SK-N-SH (cell line): Measurements from ENCODE around the gene SPINK5. TPM values are rescaled to one million over a fixed set of nuclear protein-coding genes. Genes with fewer than 3 reads are reported as not detected.

Experiments
- CTCF ChIA-PET: fragments of 300-600, 350-600 bp; formaldehyde crosslinking; extraction: SDS; loops from one replicate; lab custom pipeline; 2021; lab: Yijun Ruan, JAX
- POLR2A ChIA-PET: fragments of 350-600 bp; sonication (Branson Sonifier 250); formaldehyde crosslinking; extraction: SDS; loops from one replicate; lab custom pipeline; 2020; ENCODE audit warnings: antibody characterized with exemption, inconsistent platforms; lab: Yijun Ruan, JAX
- DNase-seq: peaks from one replicate; pipeline ENCODE4 v3.0.0; 2012
- H2AFZ ChIP-seq: fragments of 200-600 bp; sonication (generic); 2 replicates; pipeline ENCODE4 v1.8.1; 2016; ENCODE audit warnings: antibody characterized with exemption, mild to moderate bottlenecking, low read depth
- H3F3A ChIP-seq: fragments of 200-600 bp; sonication (generic); replicated peaks from 2 replicates; pipeline ENCODE3; 2016; ENCODE audit warnings: antibody characterized with exemption, mild to moderate bottlenecking; ENCODE audit not compliant: insufficient read depth
- H3K27ac ChIP-seq, 2 experiments: fragments of 200-500 bp in 1 of 2; fragments of 200-600 bp in 1 of 2; sonication (Bioruptor generic) in 1 of 2; sonication (generic), shearing (Covaris generic) in 1 of 2; 2 replicates each; pipeline versions ENCODE4 v1.5.1 to v1.6.1; 2014 to 2016; ENCODE audit warnings: low read depth in 2 of 2, inconsistent platforms in 1 of 2, low read length in 1 of 2, mild to moderate bottlenecking in 1 of 2, mixed read lengths in 1 of 2
- H3K27me3 ChIP-seq: fragments of 200-600 bp; sonication (generic), shearing (Covaris generic); 2 replicates; pipeline ENCODE4 v1.6.1; 2016; ENCODE audit warnings: mixed run types; ENCODE audit not compliant: insufficient read depth
- H3K36me3 ChIP-seq, 2 experiments: fragments of 200-500 bp in 1 of 2; fragments of 200-600 bp in 1 of 2; sonication (Bioruptor generic) in 1 of 2; sonication (generic) in 1 of 2; replicated peaks in 1 of 2; 2 replicates each; pipeline versions ENCODE3 to v1.5.1; 2014 to 2016; ENCODE audit warnings: low read length in 1 of 2, mild to moderate bottlenecking in 1 of 2; ENCODE audit not compliant: insufficient read depth in 2 of 2, control insufficient read depth in 1 of 2
- H3K4me1 ChIP-seq, 2 experiments: fragments of 200-500 bp in 1 of 2; fragments of 200-600 bp in 1 of 2; sonication (Bioruptor generic) in 1 of 2; sonication (generic), shearing (Covaris generic) in 1 of 2; 2 replicates each; pipeline versions ENCODE4 v1.5.1 to v1.6.1; 2014 to 2016; ENCODE audit warnings: low read depth in 1 of 2, low read length in 1 of 2, mixed run types in 1 of 2; ENCODE audit not compliant: insufficient read depth in 2 of 2, control insufficient read depth in 1 of 2
- H3K4me2 ChIP-seq: fragments of 200-600 bp; sonication (generic), shearing (Covaris generic); 2 replicates; pipeline ENCODE4 v1.6.1; 2017; ENCODE audit warnings: mixed run types
- H3K4me3 ChIP-seq, 2 experiments: fragments of 200-500 bp in 1 of 2; fragments of 200-600 bp in 1 of 2; sonication (Bioruptor generic) in 1 of 2; sonication (generic), shearing (Covaris generic) in 1 of 2; 2 replicates each; pipeline versions ENCODE4 v1.5.1 to v1.8.1; 2014 to 2016; ENCODE audit warnings: low read depth in 2 of 2, inconsistent platforms in 1 of 2, low read length in 1 of 2, mild to moderate bottlenecking in 1 of 2, mixed read lengths in 1 of 2, moderate library complexity in 1 of 2
- H3K79me2 ChIP-seq: fragments of 200-600 bp; sonication (generic); 2 replicates; pipeline ENCODE4 v1.8.1; 2017; ENCODE audit warnings: mild to moderate bottlenecking; ENCODE audit not compliant: insufficient read depth
- H3K9ac ChIP-seq: fragments of 200-600 bp; sonication (generic); 2 replicates; pipeline ENCODE4 v1.6.1; 2017; ENCODE audit warnings: mixed run types
- H3K9me2 ChIP-seq: fragments of 200-600 bp; sonication (generic); 2 replicates; pipeline ENCODE4 v1.6.1; 2017; ENCODE audit warnings: mixed run types
- H3K9me3 ChIP-seq: fragments of 200-600 bp; sonication (generic); 2 replicates; pipeline ENCODE4 v1.6.1; 2017; ENCODE audit warnings: mixed run types, mild to moderate bottlenecking, moderate library complexity
- H4K20me1 ChIP-seq: fragments of 200-600 bp; sonication (generic); 2 replicates; pipeline ENCODE4 v1.6.1; 2017; ENCODE audit warnings: mild to moderate bottlenecking, mixed run types; ENCODE audit not compliant: insufficient read depth
- ELF1 ChIP-seq: IDR thresholded peaks from 2 replicates; pipeline ENCODE4 v1.4.0; 2012
- EZH2phosphoT487 ChIP-seq: fragments of 200-600 bp; sonication (generic); IDR thresholded peaks from 2 replicates; pipeline ENCODE4 v1.6.1; 2017; ENCODE audit warnings: low read depth, mixed run types, mild to moderate bottlenecking, antibody characterized with exemption, moderate library complexity, borderline replicate concordance
- FOXJ3 ChIP-seq: sonication (generic); formaldehyde crosslinking; IDR thresholded peaks from 2 replicates; pipeline ENCODE4 v1.5.1; 2020; ENCODE audit warnings: mild to moderate bottlenecking, missing genetic modification reagents
- GABPA ChIP-seq: IDR thresholded peaks from 2 replicates; pipeline ENCODE4 v1.4.0; 2012; ENCODE audit warnings: low read depth, mild to moderate bottlenecking
- IRF3 ChIP-seq: fragments of 150-350 bp; IDR thresholded peaks from 2 replicates; pipeline ENCODE4 v1.6.1; 2016; ENCODE audit warnings: mild to moderate bottlenecking, low read depth, low read length
- MEF2A ChIP-seq: IDR thresholded peaks from 2 replicates; pipeline ENCODE4 v1.4.0; 2012; ENCODE audit warnings: low read depth, borderline replicate concordance
- MXI1 ChIP-seq: IDR thresholded peaks from 2 replicates; pipeline ENCODE4 v1.6.1; 2012; ENCODE audit warnings: mild to moderate bottlenecking, low read depth, low read length, improper control_type of control experiment
- NRF1 ChIP-seq: IDR thresholded peaks from 2 replicates; pipeline ENCODE4 v1.6.1; 2012; ENCODE audit warnings: low read depth, mild to moderate bottlenecking, low read length
- PBX3 ChIP-seq: IDR thresholded peaks from 2 replicates; pipeline ENCODE4; 2012
- POLR2AphosphoS5 ChIP-seq: IDR thresholded peaks from 2 replicates; pipeline ENCODE4 v1.6.1; 2012; ENCODE audit warnings: low read depth, low read length
- RCOR1 ChIP-seq: fragments of 150-350 bp; IDR thresholded peaks from 2 replicates; pipeline ENCODE4 v1.6.1; 2017; ENCODE audit warnings: antibody characterized with exemption, low read length
- RFX5 ChIP-seq: IDR thresholded peaks from 2 replicates; pipeline ENCODE4 v1.6.1; 2012; ENCODE audit warnings: mild to moderate bottlenecking, improper control_type of control experiment, low read length
- RXRA ChIP-seq: IDR thresholded peaks from 2 replicates; pipeline ENCODE4 v1.4.0; 2012; ENCODE audit warnings: low read depth, mild to moderate bottlenecking, borderline replicate concordance
- SIN3A ChIP-seq: IDR thresholded peaks from 2 replicates; pipeline ENCODE4 v1.6.1; 2012; ENCODE audit warnings: low read depth, mild to moderate bottlenecking, low read length, moderate library complexity, borderline replicate concordance
- SMC3 ChIP-seq: IDR thresholded peaks from 2 replicates; pipeline ENCODE4 v1.6.1; 2012; ENCODE audit warnings: low read depth, low read length, improper control_type of control experiment
- TCF12 ChIP-seq: IDR thresholded peaks from 2 replicates; pipeline ENCODE4 v1.4.0; 2012
- TEAD4 ChIP-seq: IDR thresholded peaks from 2 replicates; pipeline ENCODE4 v1.4.0; 2012; ENCODE audit warnings: mild to moderate bottlenecking, borderline replicate concordance; ENCODE audit not compliant: insufficient read depth
- YY1 ChIP-seq: IDR thresholded peaks from 2 replicates; pipeline ENCODE4 v1.4.0; 2012; ENCODE audit warnings: low read depth, mild to moderate bottlenecking
- WGBS: methylation state at CpG from one replicate; pipeline ENCODE4 v1.1.6; 2017; ENCODE audit warnings: low lambda C conversion rate; 5-methylcytosine and 5-hydroxymethylcytosine counted together
- polyA plus RNA-seq, 3 experiments: library from polyadenylated mRNA; depleted of rRNA; stranded (reverse); fragments of >200 nt; gene quantifications; 2 replicates each; pipeline ENCODE4 v1.2.3, GENCODE V29; 2012

The SPINK5 gene
- polyA plus RNA-seq, 1 of the 3 experiments (the other 2 are of a cell fraction) = not detected

- WGBS = 13% methylated on average over 2 of the region's 2 CpGs
- CTCF ChIA-PET = interaction anchor here (1.0 to 1.8 kb wide), 2 partner anchors 559 to 561 kb away, joined by 4 to 6 read pairs; no protein-coding TSS in a partner anchor
- Histone ChIP-seq H3F3A (no peaks in the 10 kb centered on the region), H3K9me2 (no peaks in the 10 kb centered on the region), H3K79me2 (no peaks in the 10 kb centered on the region), H3K4me2 (no peak overlapping the region), H3K9me3 (no peaks in the 10 kb centered on the region), H3K27ac (no peak overlapping the region), H3K27me3 (no peaks in the 10 kb centered on the region), H3K9ac (no peak overlapping the region), H3K36me3 (no peaks in the 10 kb centered on the region), H3K4me1 (no peaks in the 10 kb centered on the region), H4K20me1 (no peaks in the 10 kb centered on the region), H2AFZ (no peak overlapping the region), H3K4me3 (no peak overlapping the region)
- DNase-seq = no peak
- POLR2A ChIA-PET = no interaction called here
- TF ChIP-seq SIN3A (no peak), GABPA (no peak), SMC3 (no peak), FOXJ3 (CRISPR knock-in tag) (no peak), TEAD4 (no peak), RFX5 (no peak), MXI1 (no peak)
These were observed 108.6 kb downstream of the SPINK5 start for GRCh38 chr5:148172377-148172776.

- no peaks in the 10 kb centered on the region for H3K79me2 ChIP-seq
- no peak overlapping the region for H3K27ac ChIP-seq
- no peak overlapping the region for H3K9ac ChIP-seq
- H2AFZ ChIP-seq = no peak overlapping the region
- H3K27me3 ChIP-seq = no peaks in the 10 kb centered on the region
- POLR2A ChIA-PET = no interaction called here
- no peaks in the 10 kb centered on the region for H3K36me3 ChIP-seq
- H3F3A ChIP-seq = no peaks in the 10 kb centered on the region
- no peaks in the 10 kb centered on the region for H3K4me1 ChIP-seq
- H3K9me3 ChIP-seq = no peaks in the 10 kb centered on the region
- CTCF ChIA-PET = interaction anchor here (1.0 to 3.3 kb wide), 4 partner anchors 199 to 939 kb away, joined by 3 to 28 read pairs (median 6); no protein-coding TSS in a partner anchor
- no peak overlapping the region for H3K4me2 ChIP-seq
- H4K20me1 ChIP-seq = no peaks in the 10 kb centered on the region
- TF ChIP-seq MEF2A = no peak
- TF ChIP-seq, all 33 proteins: peak for 0
- WGBS = 15% methylated on average over 2 of the region's 2 CpGs
- no peaks in the 10 kb centered on the region for H3K9me2 ChIP-seq
- H3K4me3 ChIP-seq = no peak overlapping the region
- DNase-seq = no peak
These were observed 112.7 kb downstream of the SPINK5 start for GRCh38 chr5:148176480-148176879.

- POLR2A ChIA-PET = no interaction called here
- no peak for TF ChIP-seq SMC3
- no peak for TF ChIP-seq RXRA
- TF ChIP-seq YY1 = no peak
- TF ChIP-seq ELF1 = no peak
- TF ChIP-seq IRF3 = no peak
- no peak for TF ChIP-seq TCF12
- no peak for TF ChIP-seq EZH2phosphoT487
- TF ChIP-seq PBX3 = no peak
- TF ChIP-seq NRF1 = no peak
- no peak for TF ChIP-seq RCOR1
- no peak for TF ChIP-seq POLR2AphosphoS5
These were observed 113.4 kb downstream of the SPINK5 start for GRCh38 chr5:148177207-148177606.

More at GRCh38 chr5:148177207-148177606, 113.4 kb downstream of the SPINK5 start:
- CTCF ChIA-PET = interaction anchor here (2.0 to 3.3 kb wide), 2 partner anchors 198 to 553 kb away, joined by 6 to 28 read pairs; no protein-coding TSS in a partner anchor
- Histone ChIP-seq H3K36me3 (no peaks in the 10 kb centered on the region), H3K4me1 (no peaks in the 10 kb centered on the region), H3K4me2 (no peak overlapping the region), H3K9me2 (no peaks in the 10 kb centered on the region), H3K9ac (no peak overlapping the region), H2AFZ (no peak overlapping the region), H3K4me3 (no peak overlapping the region), H3K27me3 (no peaks in the 10 kb centered on the region), H4K20me1 (no peaks in the 10 kb centered on the region), H3K79me2 (no peaks in the 10 kb centered on the region), H3K27ac (no peak overlapping the region), H3F3A (no peaks in the 10 kb centered on the region), H3K9me3 (no peaks in the 10 kb centered on the region)
- 84% methylated on average over 1 of the region's 1 CpG for WGBS
- DNase-seq = no peak
